HG03520 (cell line): ENCODE results near the gene TCEAL3.
"Not testable (repeated sequence)": the region's sequence is repeated elsewhere in the genome, so short reads cannot be mapped to it uniquely, and the experiment has no call there.

Experiments
- ATAC-seq: cut with Tn5 transposase; IDR thresholded peaks from one replicate; pipeline ENCODE4 v1.9.1; 2021; ENCODE audit warnings: mild to moderate bottlenecking, moderate library complexity; ENCODE audit not compliant: unreplicated experiment

The TCEAL3 gene

GRCh38 chrX:103624111-103624510 is 16.3 kb downstream of the TCEAL3 start:
- no peak for ATAC-seq

- ATAC-seq, result no peak
These were observed 19.1 kb downstream of the TCEAL3 start for GRCh38 chrX:103626855-103627254.

- ATAC-seq, result peak; percentile 64
These were observed 20.9 kb downstream of the TCEAL3 start, which contains the start of gene TCEAL1 for GRCh38 chrX:103628386-103629317. Gene TCEAL1 (plus strand): TSS chrX:103628975. CDS start chrX:103629917, 942 bp downstream.

- peak; percentile 34 for ATAC-seq
These were observed 21.8 kb downstream of the TCEAL3 start for GRCh38 chrX:103629318-103630170.

- peak; percentile 5 for ATAC-seq
These were observed 22.4 kb downstream of the TCEAL3 start for GRCh38 chrX:103630171-103630511.

- no peak for ATAC-seq
These were observed 23.4 kb downstream of the TCEAL3 start for GRCh38 chrX:103631145-103631544.

- ATAC-seq, result no peak
These were observed 27.7 kb downstream of the TCEAL3 start for GRCh38 chrX:103635436-103635835.

GRCh38 chrX:103637604-103638338 is 30.0 kb downstream of the TCEAL3 start:
- ATAC-seq, result no peak

GRCh38 chrX:103638479-103639346 is 30.9 kb downstream of the TCEAL3 start:
- ATAC-seq, result not testable (repeated sequence)

GRCh38 chrX:103640401-103641155 is 32.8 kb downstream of the TCEAL3 start:
- ATAC-seq, result no peak

GRCh38 chrX:103644125-103644524 is 36.4 kb downstream of the TCEAL3 start:
- ATAC-seq, result no peak

- ATAC-seq, result no peak
These were observed 39.9 kb downstream of the TCEAL3 start for GRCh38 chrX:103647630-103648029.

GRCh38 chrX:103651151-103651773 is 43.5 kb downstream of the TCEAL3 start:
- no peak for ATAC-seq

- ATAC-seq, result not testable (repeated sequence)
These were observed 47.7 kb downstream of the TCEAL3 start for GRCh38 chrX:103655230-103656000.

- no peak for ATAC-seq
These were observed 48.9 kb downstream of the TCEAL3 start for GRCh38 chrX:103656617-103657016.

- not testable (repeated sequence) for ATAC-seq
These were observed 49.3 kb downstream of the TCEAL3 start for GRCh38 chrX:103657066-103657465.

- ATAC-seq, result no peak
These were observed 51.1 kb downstream of the TCEAL3 start for GRCh38 chrX:103658681-103659433.
